Effector memory CD8-positive, alpha-beta T cell (primary cell): Measurements from ENCODE around the gene DPY19L3.
"Not testable (repeated sequence)": the region's sequence is repeated elsewhere in the genome, so short reads cannot be mapped to it uniquely, and the experiment has no call there.

Experiments
- ATAC-seq: fragments of 150-1000 bp; cut with Tn5 transposase; replicated peaks from 2 replicates; pipeline ENCODE4 v1.10.0; 2021; ENCODE audit warnings: mild to moderate bottlenecking, moderate library complexity
- DNase-seq, 3 experiments: peaks; one replicate each; pipeline ENCODE4 v3.0.0; 2021
- H3K27ac Mint-ChIP-seq, 2 donors: one replicate each; pipeline ENCODE4 v1.8.0; 2022; ENCODE audit warnings: mild to moderate bottlenecking in 2 of 2, mixed read lengths in 2 of 2, moderate library complexity in 2 of 2
- H3K27me3 Mint-ChIP-seq, 2 donors: one replicate each; pipeline ENCODE4 v1.8.0; 2022; ENCODE audit warnings: mixed read lengths in 2 of 2
- H3K36me3 Mint-ChIP-seq: one replicate; pipeline ENCODE4 v1.8.0; 2022; ENCODE audit warnings: mild to moderate bottlenecking, moderate library complexity, mixed read lengths; ENCODE audit not compliant: insufficient read depth
- H3K4me1 Mint-ChIP-seq, 2 donors: one replicate each; pipeline ENCODE4 v1.8.0; 2022; ENCODE audit warnings: low read depth in 2 of 2, mixed read lengths in 2 of 2
- H3K4me3 Mint-ChIP-seq, 2 donors: one replicate each; pipeline ENCODE4 v1.8.0; 2022; ENCODE audit warnings: mild to moderate bottlenecking in 2 of 2, mixed read lengths in 2 of 2, moderate library complexity in 2 of 2
- H3K9me3 Mint-ChIP-seq, 2 donors: one replicate each; pipeline ENCODE4 v1.8.0; 2022; ENCODE audit warnings: mixed read lengths in 2 of 2

Gene DPY19L3

GRCh38 chr19:32404933-32405430 lies 588 bp upstream of the DPY19L3 start:
- H3K4me3 Mint-ChIP-seq = peak overlapping the region; percentile 84 to 88

GRCh38 chr19:32406161-32407003 lies 812 bp downstream of the DPY19L3 start:
- Mint-ChIP-seq H3K4me3 (peak overlapping the region; percentile 84 to 88), H3K4me1 (peaks cover 5 to 18% of the 10 kb centered on the region in 2 donors), H3K36me3 (peaks cover 9% of the 10 kb centered on the region), H3K9me3 (no peaks in the 10 kb centered on the region), H3K27ac (peak overlapping the region; percentile 87 to 92), H3K27me3 (no peaks in the 10 kb centered on the region)
- ATAC-seq = no peak
- no peak for DNase-seq

More at GRCh38 chr19:32404933-32405430, 588 bp upstream of the DPY19L3 start:
- Mint-ChIP-seq H3K27me3 (no peaks in the 10 kb centered on the region), H3K9me3 (no peaks in the 10 kb centered on the region), H3K27ac (peak overlapping the region; percentile 87 to 92), H3K36me3 (peaks cover 5% of the 10 kb centered on the region), H3K4me1 (peaks cover 5 to 18% of the 10 kb centered on the region in 2 donors)
- no peak for DNase-seq
- peak; percentile 2 for ATAC-seq

GRCh38 chr19:32407004-32407992 lies 1.7 kb downstream of the DPY19L3 start:
- DNase-seq = no peak
- H3K36me3 Mint-ChIP-seq = peaks cover 11% of the 10 kb centered on the region
- peak overlapping the region; percentile 84 to 88 for H3K4me3 Mint-ChIP-seq
- no peaks in the 10 kb centered on the region for H3K27me3 Mint-ChIP-seq
- peak overlapping the region; percentile 11 to 92 for H3K27ac Mint-ChIP-seq
- peaks cover 5 to 18% of the 10 kb centered on the region in 2 donors for H3K4me1 Mint-ChIP-seq
- no peak for ATAC-seq
- no peaks in the 10 kb centered on the region for H3K9me3 Mint-ChIP-seq

GRCh38 chr19:32415246-32415645 lies 9.7 kb downstream of the DPY19L3 start:
- no peak overlapping the region for H3K27ac Mint-ChIP-seq

GRCh38 chr19:32415669-32416068 lies 10.1 kb downstream of the DPY19L3 start:
- Mint-ChIP-seq H3K36me3 (peaks cover 8% of the 10 kb centered on the region), H3K4me1 (no peaks in the 10 kb centered on the region), H3K27me3 (no peaks in the 10 kb centered on the region), H3K4me3 (no peak overlapping the region), H3K27ac (no peak overlapping the region), H3K9me3 (no peaks in the 10 kb centered on the region)
- DNase-seq (no peak), ATAC-seq (no peak)

More at GRCh38 chr19:32415246-32415645, 9.7 kb downstream of the DPY19L3 start:
- Mint-ChIP-seq H3K36me3 (peaks cover 9% of the 10 kb centered on the region), H3K9me3 (no peaks in the 10 kb centered on the region), H3K4me3 (no peak overlapping the region), H3K4me1 (no peaks in the 10 kb centered on the region), H3K27me3 (no peaks in the 10 kb centered on the region)
- ATAC-seq (no peak), DNase-seq (no peak)

- no peaks in the 10 kb centered on the region for H3K27me3 Mint-ChIP-seq
These were observed 11.3 kb downstream of the DPY19L3 start for GRCh38 chr19:32416749-32417456.

GRCh38 chr19:32418155-32418554 lies 12.6 kb downstream of the DPY19L3 start:
- H3K27me3 Mint-ChIP-seq = no peaks in the 10 kb centered on the region
- H3K9me3 Mint-ChIP-seq = no peaks in the 10 kb centered on the region
- H3K36me3 Mint-ChIP-seq = no peaks in the 10 kb centered on the region
- H3K27ac Mint-ChIP-seq = no peak overlapping the region
- H3K4me3 Mint-ChIP-seq = no peak overlapping the region
- no peak for ATAC-seq
- DNase-seq = no peak
- H3K4me1 Mint-ChIP-seq = peaks cover 6 to 9% of the 10 kb centered on the region in 2 donors

More at GRCh38 chr19:32416749-32417456, 11.3 kb downstream of the DPY19L3 start:
- Mint-ChIP-seq H3K36me3 (peaks cover 2% of the 10 kb centered on the region), H3K4me1 (peaks cover 1 to 4% of the 10 kb centered on the region in 2 donors), H3K4me3 (no peak overlapping the region), H3K27ac (no peak overlapping the region), H3K9me3 (no peaks in the 10 kb centered on the region)
- ATAC-seq (no peak), DNase-seq (no peak)

GRCh38 chr19:32421589-32422361 lies 16.2 kb downstream of the DPY19L3 start:
- peak overlapping the region; percentile 1 to 3 for H3K27ac Mint-ChIP-seq
- ATAC-seq (no peak), DNase-seq (no peak)
- H3K4me3 Mint-ChIP-seq = no peak overlapping the region
- H3K27me3 Mint-ChIP-seq = no peaks in the 10 kb centered on the region
- no peaks in the 10 kb centered on the region for H3K36me3 Mint-ChIP-seq
- no peaks in the 10 kb centered on the region for H3K9me3 Mint-ChIP-seq
- H3K4me1 Mint-ChIP-seq = peaks cover 6 to 9% of the 10 kb centered on the region in 2 donors

- Mint-ChIP-seq H3K4me1 (peaks cover 6 to 9% of the 10 kb centered on the region in 2 donors), H3K36me3 (no peaks in the 10 kb centered on the region), H3K9me3 (no peaks in the 10 kb centered on the region), H3K4me3 (no peak overlapping the region), H3K27ac (peak overlapping the region in 1 of 2 donors; percentile 3), H3K27me3 (no peaks in the 10 kb centered on the region)
- DNase-seq (no peak), ATAC-seq (no peak)
These were observed 16.9 kb downstream of the DPY19L3 start for GRCh38 chr19:32422435-32422834.

- H3K4me3 Mint-ChIP-seq, H3K27me3 Mint-ChIP-seq, DNase-seq, H3K4me1 Mint-ChIP-seq, ATAC-seq, H3K9me3 Mint-ChIP-seq, H3K27ac Mint-ChIP-seq, H3K36me3 Mint-ChIP-seq: not testable (repeated sequence)
These were observed 18.4 kb downstream of the DPY19L3 start for GRCh38 chr19:32423944-32424343.

- Mint-ChIP-seq H3K27ac (no peak overlapping the region), H3K36me3 (peaks cover 3% of the 10 kb centered on the region), H3K4me1 (no peaks in the 10 kb centered on the region), H3K27me3 (no peaks in the 10 kb centered on the region), H3K9me3 (no peaks in the 10 kb centered on the region), H3K4me3 (no peak overlapping the region)
- DNase-seq = no peak
- ATAC-seq = no peak
These were observed 22.0 kb downstream of the DPY19L3 start for GRCh38 chr19:32427536-32427935.

GRCh38 chr19:32436692-32437091 lies 31.1 kb downstream of the DPY19L3 start:
- H3K9me3 Mint-ChIP-seq = no peaks in the 10 kb centered on the region
- H3K4me1 Mint-ChIP-seq = no peaks in the 10 kb centered on the region
- no peaks in the 10 kb centered on the region for H3K36me3 Mint-ChIP-seq
- no peak overlapping the region for H3K27ac Mint-ChIP-seq
- no peaks in the 10 kb centered on the region for H3K27me3 Mint-ChIP-seq
- H3K4me3 Mint-ChIP-seq = no peak overlapping the region
- ATAC-seq (no peak), DNase-seq (no peak)
